ENCODE measurements around the gene SLC66A3.

Gene SLC66A3

GRCh38 chr2:11180653-11181052, 25.4 kb downstream of the SLC66A3 start:
- no peak for TF ChIP-seq REST (IDR thresholded peaks at IDR 0.05; ENCODE audit: low read depth)
- no peak for TF ChIP-seq CEBPB (IDR thresholded peaks at IDR 0.05)
- no peak for TF ChIP-seq EP300 (IDR thresholded peaks at IDR 0.05; ENCODE audit: borderline replicate concordance)
- no peak for TF ChIP-seq CREB1 (IDR thresholded peaks at IDR 0.05; ENCODE audit: low read depth)
- no peak for TF ChIP-seq YY1 (IDR thresholded peaks at IDR 0.05; ENCODE audit: low read depth)
- no peak for TF ChIP-seq USF1 (IDR thresholded peaks at IDR 0.05)

- no peak for TF ChIP-seq CEBPB (IDR thresholded peaks at IDR 0.05)
- no peak for TF ChIP-seq MAX (IDR thresholded peaks at IDR 0.05)
- TF ChIP-seq TAF1 (IDR thresholded peaks at IDR 0.05; ENCODE audit: low read depth), result no peak
These were observed 27.7 kb downstream of the SLC66A3 start for GRCh38 chr2:11182951-11183350.

GRCh38 chr2:11186145-11186544, 30.9 kb downstream of the SLC66A3 start:
- TF ChIP-seq CEBPB (IDR thresholded peaks at IDR 0.05), result no peak
- TF ChIP-seq NFIC (IDR thresholded peaks at IDR 0.05), result no peak
- no peak for TF ChIP-seq FOXM1 (IDR thresholded peaks at IDR 0.05; ENCODE audit: borderline replicate concordance, low read depth)
- no peak for TF ChIP-seq REST (IDR thresholded peaks at IDR 0.05; ENCODE audit: low read depth)

GRCh38 chr2:11187083-11187619, 31.9 kb downstream of the SLC66A3 start:
- TF ChIP-seq TAF1 (IDR thresholded peaks at IDR 0.05; ENCODE audit: low read depth), result no peak
- TF ChIP-seq CEBPB (IDR thresholded peaks at IDR 0.05), result no peak
- no peak for TF ChIP-seq MAX (IDR thresholded peaks at IDR 0.05)
- TF ChIP-seq EP300 (IDR thresholded peaks at IDR 0.05; ENCODE audit: borderline replicate concordance), result no peak
- no peak for TF ChIP-seq YY1 (IDR thresholded peaks at IDR 0.05; ENCODE audit: low read depth)
- TF ChIP-seq ZBTB7A (IDR thresholded peaks at IDR 0.05; ENCODE audit: low read depth), result no peak
- no peak for TF ChIP-seq EGR1 (IDR thresholded peaks at IDR 0.05)
- no peak for TF ChIP-seq USF1 (IDR thresholded peaks at IDR 0.05)
- TF ChIP-seq REST (IDR thresholded peaks at IDR 0.05; ENCODE audit: low read depth), result no peak
- no peak for TF ChIP-seq NFIC (IDR thresholded peaks at IDR 0.05)
- TF ChIP-seq TCF12 (IDR thresholded peaks at IDR 0.05; ENCODE audit: low read depth), result no peak
- TF ChIP-seq RAD21 (IDR thresholded peaks at IDR 0.05; ENCODE audit: low read depth), result no peak
- TF ChIP-seq FOXM1 (IDR thresholded peaks at IDR 0.05; ENCODE audit: borderline replicate concordance, low read depth), result no peak
- no peak for TF ChIP-seq CREB1 (IDR thresholded peaks at IDR 0.05; ENCODE audit: low read depth)
- no peak for TF ChIP-seq TEAD4 (IDR thresholded peaks at IDR 0.05)

GRCh38 chr2:11187731-11188130, 32.5 kb downstream of the SLC66A3 start:
- TF ChIP-seq TCF12 (IDR thresholded peaks at IDR 0.05; ENCODE audit: low read depth) (no peak), REST (IDR thresholded peaks at IDR 0.05; ENCODE audit: low read depth) (no peak)

All from Ishikawa (cell line).